GM12878 (cell line): ENCODE measurements around the gene ITGA5. TPM values are rescaled to one million over a fixed set of nuclear protein-coding genes. Genes with fewer than 3 reads are reported as not detected.

Experiments used
- ATAC-seq: fragments of 200-7000 bp; cut with Tn5 transposase; 3 replicates; pipeline ENCODE4 v1.9.1; 2020; ENCODE audit warnings: mild to moderate bottlenecking, moderate library complexity
- BruUV-seq: library from RNA; stranded (reverse); fragments of 400-500 nt; replicated peaks from 2 replicates; lab custom pipeline; 2021; lab: Mats Ljungman, UMichigan
- CTCF ChIA-PET: fragments of 300-600 bp; sonication (Branson Sonifier 250); formaldehyde crosslinking; extraction: SDS; loops from one replicate; lab custom pipeline; 2021; ENCODE audit warnings: inconsistent platforms; lab: Yijun Ruan, JAX
- POLR2A ChIA-PET: fragments of 350-600 bp; formaldehyde crosslinking; extraction: SDS; loops from one replicate; lab custom pipeline; 2021; ENCODE audit warnings: inconsistent platforms; lab: Charles Lee
- RAD21 ChIA-PET: fragments of 300-600 bp; sonication (Branson Sonifier 250); formaldehyde crosslinking; loops from one replicate; lab custom pipeline; 2023; ENCODE audit warnings: antibody characterized with exemption; ENCODE audit not compliant: unreplicated experiment; lab: Charles Lee
- SMC1A ChIA-PET: fragments of 300-600 bp; sonication (Branson Sonifier 250); formaldehyde crosslinking; loops from one replicate; lab custom pipeline; 2023; ENCODE audit not compliant: unreplicated experiment, uncharacterized antibody; lab: Charles Lee
- DNase-seq: peaks from one replicate; pipeline ENCODE4 v3.0.0-alpha.2; 2011; ENCODE audit warnings: low read depth, low spot score
- FAIRE-seq: peaks from 3 replicates; lab custom pipeline; 2011; peaks lifted over from hg19 to GRCh38; lab: Jason Lieb, UNC
- H2AFZ ChIP-seq: 2 replicates; pipeline ENCODE4 v1.6.0; 2011; ENCODE audit warnings: low read depth, low read length, control low read depth; ENCODE audit not compliant: control insufficient read depth
- H3K27ac ChIP-seq: 2 replicates; pipeline ENCODE4 v1.5.1; 2011; ENCODE audit warnings: control low read depth; ENCODE audit not compliant: control insufficient read depth, insufficient read depth
- H3K27me3 ChIP-seq, 2 experiments: replicated peaks in 1 of 2; 2 replicates each; pipeline versions ENCODE4 v1.6.0 to v1.6.1; 2011; ENCODE audit warnings: low read length in 1 of 2; ENCODE audit not compliant: control insufficient read depth in 2 of 2, insufficient read depth in 2 of 2
- H3K36me3 ChIP-seq, 2 experiments: 2 replicates each; pipeline ENCODE4 v1.5.1; 2011; ENCODE audit warnings: low read length in 1 of 2; ENCODE audit not compliant: control insufficient read depth in 2 of 2, insufficient read depth in 2 of 2
- H3K4me1 ChIP-seq: 2 replicates; pipeline ENCODE4 v1.6.1; 2011; ENCODE audit warnings: mild to moderate bottlenecking, low read length, moderate library complexity, mixed read lengths; ENCODE audit not compliant: control insufficient read depth, insufficient read depth
- H3K4me2 ChIP-seq: 2 replicates; pipeline ENCODE4 v1.6.0; 2011; ENCODE audit warnings: control low read depth; ENCODE audit not compliant: control insufficient read depth, insufficient read depth
- H3K4me3 ChIP-seq: fragments of 200-600 bp; sonication (generic); 2 replicates; pipeline ENCODE4 v1.5.1; 2016
- H3K79me2 ChIP-seq: 2 replicates; pipeline ENCODE4 v1.6.0; 2011; ENCODE audit warnings: low read length; ENCODE audit not compliant: control insufficient read depth, insufficient read depth
- H3K9ac ChIP-seq: 2 replicates; pipeline ENCODE4 v1.8.0; 2011; ENCODE audit warnings: low read length, control low read depth, mixed read lengths; ENCODE audit not compliant: control insufficient read depth, insufficient read depth
- H3K9me3 ChIP-seq: replicated peaks from 3 replicates; pipeline ENCODE4 v1.5.1; 2011; ENCODE audit warnings: mild to moderate bottlenecking, low read length; ENCODE audit not compliant: control insufficient read depth, insufficient read depth
- H4K20me1 ChIP-seq: 2 replicates; pipeline ENCODE4 v1.6.0; 2011; ENCODE audit not compliant: control insufficient read depth, insufficient read depth
- BRCA1 ChIP-seq: IDR thresholded peaks from 2 replicates; pipeline ENCODE4 v1.6.1; 2011; ENCODE audit warnings: low read depth, low read length, improper control_type of control experiment
- CBFB ChIP-seq: IDR thresholded peaks from 2 replicates; pipeline ENCODE4 v1.6.1; 2016; ENCODE audit warnings: antibody characterized with exemption, low read depth
- EZH2 ChIP-seq: IDR thresholded peaks from 2 replicates; pipeline ENCODE4 v1.6.1; 2012; ENCODE audit warnings: low read depth, mild to moderate bottlenecking, control low read depth, inconsistent platforms, low read length, borderline replicate concordance; ENCODE audit not compliant: control insufficient read depth
- SIX5 ChIP-seq: IDR thresholded peaks from 2 replicates; pipeline ENCODE4 v1.6.1; 2011; ENCODE audit warnings: mild to moderate bottlenecking, low read depth, low read length, moderate library complexity; ENCODE audit not compliant: severe bottlenecking
- SREBF1 ChIP-seq: IDR thresholded peaks from 2 replicates; pipeline ENCODE4 v1.6.1; 2012; ENCODE audit warnings: mild to moderate bottlenecking, low read length
- SUZ12 ChIP-seq: fragments of 200-600 bp; sonication (generic); IDR thresholded peaks from one replicate; pipeline ENCODE4 v1.6.1; 2018; ENCODE audit warnings: antibody characterized with exemption, mild to moderate bottlenecking; ENCODE audit not compliant: unreplicated experiment
- TCF3 ChIP-seq: IDR thresholded peaks from 2 replicates; pipeline ENCODE4 v1.6.1; 2012; ENCODE audit warnings: low read depth, mild to moderate bottlenecking, low read length, borderline replicate concordance; ENCODE audit not compliant: insufficient read depth
- YBX1 ChIP-seq: fragments of 450-650 bp; IDR thresholded peaks from 2 replicates; pipeline ENCODE4 v1.6.1; 2016; ENCODE audit warnings: antibody characterized with exemption
- WGBS: methylation state at CpG from one replicate; pipeline ENCODE4 v1.1.6; 2016; ENCODE audit warnings: low lambda C conversion rate; ENCODE audit not compliant: insufficient replicate concordance, insufficient coverage; ENCODE audit errors: missing lambda C conversion rate; 5-methylcytosine and 5-hydroxymethylcytosine counted together
- in situ Hi-C: fragments of 300-500 bp; cut with MboI; formaldehyde crosslinking; loops from 9 replicates; pipeline ENCODE4 v1.14.3; 2018; ENCODE audit warnings: mixed read lengths
- intact Hi-C: fragments of 100-400 bp; cut with micrococcal nuclease; formaldehyde crosslinking; loops from one replicate; pipeline ENCODE4 v1.14.2; 2022; ENCODE audit not compliant: unreplicated experiment
- polyA plus RNA-seq, 11 experiments: library from polyadenylated mRNA; depleted of rRNA in 4 of 11; unstranded in 6 of 11; stranded (reverse) in 5 of 11; fragments of >200 nt; fragmentation: Nextera tagmentation in 4 of 11; fragmentation: Illumina TruSeq in 1 of 11; extraction: Ambion mirVana in 4 of 11; extraction: Trizol in 1 of 11; gene quantifications; 1 replicate in 1 of 11; 2 replicates in 10 of 11; pipeline versions ENCODE4 v1.2.1 to v1.2.3, GENCODE V29; 2011 to 2016; ENCODE audit warnings: inconsistent platforms in 2 of 11, missing spikeins in 2 of 11, low read depth in 1 of 11
- total RNA-seq, 4 experiments: library from RNA; depleted of rRNA in 3 of 4; stranded (reverse); fragments of >200 nt in 3 of 4; fragmentation: Illumina TruSeq in 1 of 4; extraction: Trizol in 1 of 4; gene quantifications; 2 replicates each; pipeline versions ENCODE4 v1.2.1 to v1.2.3, GENCODE V29; 2013 to 2021
- TF ChIP-seq, protein P1 (sequence below): IDR thresholded peaks from 2 replicates; pipeline ENCODE4 v1.6.1; 2011; ENCODE audit warnings: borderline replicate concordance, low read depth, mild to moderate bottlenecking, moderate library complexity, low read length; ENCODE audit not compliant: insufficient read depth, poor library complexity, severe bottlenecking
- TF ChIP-seq, protein P2 (sequence below): fragments of 450-650 bp; IDR thresholded peaks from 2 replicates; pipeline ENCODE4 v1.6.1; 2017; ENCODE audit warnings: mild to moderate bottlenecking, moderate library complexity

ITGA5 gene
- total and polyA plus RNA-seq, 10 of the 15 experiments (the other 5 are each of a cell fraction or from before 2014, with no cell fraction given), result 0.15 to 22.5 (median 0.61) TPM

DNA sequence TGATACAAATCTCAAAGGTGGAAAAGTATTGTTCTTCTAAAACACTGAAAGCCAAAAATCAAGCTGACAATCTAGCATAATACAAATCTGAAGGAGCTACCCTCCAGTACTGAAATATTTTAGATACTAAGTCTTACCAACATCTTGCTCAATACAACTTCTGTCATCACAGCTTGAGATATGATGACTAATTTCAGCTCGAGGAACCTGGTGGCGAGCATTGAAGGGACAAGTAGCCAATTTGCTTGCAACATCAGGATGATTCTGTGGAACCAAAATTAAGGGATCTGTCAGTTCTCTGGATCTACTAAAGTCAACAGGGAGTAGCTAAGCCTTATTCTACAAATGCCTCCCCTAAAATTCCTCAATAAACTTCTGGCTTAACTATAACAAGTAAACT is 44.0 kb upstream of the ITGA5 start:
- POLR2A ChIA-PET, result interaction anchor here (1.3 to 1.9 kb wide), 2 partner anchors 9 to 35 kb away, joined by 5 to 10 read pairs; partner anchors contain the start of gene NCKAP1L
- RAD21 ChIA-PET, result interaction anchor here (0.9 to 1.5 kb wide), 3 partner anchors 9 to 64 kb away, joined by 3 read pairs; no protein-coding TSS in a partner anchor
- no peaks in the 10 kb centered on the region for H3K27me3 ChIP-seq
- in situ Hi-C loops, result no loop called here
- no peak overlapping the region for H2AFZ ChIP-seq
- CTCF ChIA-PET, result interaction anchor here (1.4 to 4.3 kb wide), 7 partner anchors 11 to 64 kb away, joined by 3 to 19 read pairs (median 6); partner anchors contain the start of gene GTSF1
- H3K4me2 ChIP-seq, result no peak overlapping the region
- DNase-seq, result no peak
- WGBS, result 56% methylated on average over 2 of the region's 2 CpGs
- ATAC-seq, result no peak
- peaks cover 0 to 6% of the 10 kb centered on the region in 2 experiments; a peak in 1 of 4 replicates for H3K36me3 ChIP-seq
- H4K20me1 ChIP-seq, result no peaks in the 10 kb centered on the region
- no peak for FAIRE-seq
- no TSS peak for BruUV-seq
- peaks cover 3% of the 10 kb centered on the region; the same call in 1 of the 2 replicates for H3K4me1 ChIP-seq
- no peaks in the 10 kb centered on the region for H3K79me2 ChIP-seq
- H3K9me3 ChIP-seq, result no peaks in the 10 kb centered on the region
- TF ChIP-seq, protein P1, sequence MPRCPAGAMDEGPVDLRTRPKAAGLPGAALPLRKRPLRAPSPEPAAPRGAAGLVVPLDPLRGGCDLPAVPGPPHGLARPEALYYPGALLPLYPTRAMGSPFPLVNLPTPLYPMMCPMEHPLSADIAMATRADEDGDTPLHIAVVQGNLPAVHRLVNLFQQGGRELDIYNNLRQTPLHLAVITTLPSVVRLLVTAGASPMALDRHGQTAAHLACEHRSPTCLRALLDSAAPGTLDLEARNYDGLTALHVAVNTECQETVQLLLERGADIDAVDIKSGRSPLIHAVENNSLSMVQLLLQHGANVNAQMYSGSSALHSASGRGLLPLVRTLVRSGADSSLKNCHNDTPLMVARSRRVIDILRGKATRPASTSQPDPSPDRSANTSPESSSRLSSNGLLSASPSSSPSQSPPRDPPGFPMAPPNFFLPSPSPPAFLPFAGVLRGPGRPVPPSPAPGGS, result peak; percentile 50
- TF ChIP-seq TCF3, result no peak
- H3K4me3 ChIP-seq, result no peak overlapping the region
- no peak overlapping the region for H3K9ac ChIP-seq
- SMC1A ChIA-PET, result interaction anchor here (0.8 to 1.4 kb wide), 6 partner anchors 8 to 69 kb away, joined by 3 to 5 read pairs (median 4); no protein-coding TSS in a partner anchor
- intact Hi-C loops, result no loop called here
- no peak overlapping the region for H3K27ac ChIP-seq

DNA sequence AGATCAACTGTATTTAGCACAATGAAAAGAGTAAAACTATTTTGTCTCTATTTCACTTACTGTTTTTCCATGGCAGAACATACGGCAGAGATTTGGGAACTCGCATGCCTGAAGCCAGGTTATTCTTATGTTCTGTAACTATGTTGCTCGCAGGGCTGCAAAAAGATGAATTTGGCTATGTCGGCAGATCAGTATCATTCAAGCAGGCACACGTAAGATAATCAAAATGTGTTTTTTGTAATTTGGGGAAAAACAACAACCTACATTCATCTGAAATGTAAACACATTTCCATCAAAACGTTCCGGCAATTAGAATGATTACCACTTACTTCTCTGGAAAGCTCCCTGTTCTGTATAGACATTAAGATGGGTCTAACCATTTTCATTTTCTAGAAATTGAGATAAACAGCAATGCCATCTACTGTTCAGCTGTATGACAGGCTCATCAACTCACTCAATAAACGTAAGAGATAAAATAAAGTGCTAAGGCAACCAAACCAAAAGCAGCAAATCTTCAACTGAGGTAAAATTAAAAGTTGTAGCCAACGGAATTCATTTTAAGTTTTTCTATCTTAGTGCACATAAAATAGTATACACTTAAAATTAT is 41.4 kb upstream of the ITGA5 start:
- Histone ChIP-seq H3K4me3 (no peak overlapping the region), H2AFZ (no peak overlapping the region), H4K20me1 (no peaks in the 10 kb centered on the region), H3K4me1 (no peaks in the 10 kb centered on the region), H3K27me3 (no peaks in the 10 kb centered on the region), H3K79me2 (no peaks in the 10 kb centered on the region), H3K9ac (no peak overlapping the region), H3K4me2 (no peak overlapping the region), H3K9me3 (no peaks in the 10 kb centered on the region), H3K27ac (no peak overlapping the region), H3K36me3 (peaks cover 0 to 6% of the 10 kb centered on the region in 2 experiments; a peak in 1 of 4 replicates)
- RAD21 ChIA-PET, result interaction anchor here (1.0 to 1.4 kb wide), 2 partner anchors 21 to 61 kb away, joined by 4 to 5 read pairs; no protein-coding TSS in a partner anchor
- intact Hi-C loops, result no loop called here
- POLR2A ChIA-PET, result no interaction called here
- CTCF ChIA-PET, result interaction anchor here (0.8 to 1.7 kb wide), 7 partner anchors 9 to 60 kb away, joined by 3 to 9 read pairs (median 4); no protein-coding TSS in a partner anchor
- in situ Hi-C loops, result no loop called here
- DNase-seq (no peak), FAIRE-seq (no peak), ATAC-seq (no peak)
- BruUV-seq, result no TSS peak
- SMC1A ChIA-PET, result interaction anchor here (1.0 to 1.6 kb wide), 3 partner anchors 16 to 61 kb away, joined by 3 to 6 read pairs (median 3); no protein-coding TSS in a partner anchor
- WGBS, result 81% methylated on average over 9 of the region's 9 CpGs
- no peak for TF ChIP-seq SREBF1
- TF ChIP-seq SIX5, result no peak
- TF ChIP-seq SUZ12, result no peak
- no peak for TF ChIP-seq EZH2
- TF ChIP-seq, protein P2, sequence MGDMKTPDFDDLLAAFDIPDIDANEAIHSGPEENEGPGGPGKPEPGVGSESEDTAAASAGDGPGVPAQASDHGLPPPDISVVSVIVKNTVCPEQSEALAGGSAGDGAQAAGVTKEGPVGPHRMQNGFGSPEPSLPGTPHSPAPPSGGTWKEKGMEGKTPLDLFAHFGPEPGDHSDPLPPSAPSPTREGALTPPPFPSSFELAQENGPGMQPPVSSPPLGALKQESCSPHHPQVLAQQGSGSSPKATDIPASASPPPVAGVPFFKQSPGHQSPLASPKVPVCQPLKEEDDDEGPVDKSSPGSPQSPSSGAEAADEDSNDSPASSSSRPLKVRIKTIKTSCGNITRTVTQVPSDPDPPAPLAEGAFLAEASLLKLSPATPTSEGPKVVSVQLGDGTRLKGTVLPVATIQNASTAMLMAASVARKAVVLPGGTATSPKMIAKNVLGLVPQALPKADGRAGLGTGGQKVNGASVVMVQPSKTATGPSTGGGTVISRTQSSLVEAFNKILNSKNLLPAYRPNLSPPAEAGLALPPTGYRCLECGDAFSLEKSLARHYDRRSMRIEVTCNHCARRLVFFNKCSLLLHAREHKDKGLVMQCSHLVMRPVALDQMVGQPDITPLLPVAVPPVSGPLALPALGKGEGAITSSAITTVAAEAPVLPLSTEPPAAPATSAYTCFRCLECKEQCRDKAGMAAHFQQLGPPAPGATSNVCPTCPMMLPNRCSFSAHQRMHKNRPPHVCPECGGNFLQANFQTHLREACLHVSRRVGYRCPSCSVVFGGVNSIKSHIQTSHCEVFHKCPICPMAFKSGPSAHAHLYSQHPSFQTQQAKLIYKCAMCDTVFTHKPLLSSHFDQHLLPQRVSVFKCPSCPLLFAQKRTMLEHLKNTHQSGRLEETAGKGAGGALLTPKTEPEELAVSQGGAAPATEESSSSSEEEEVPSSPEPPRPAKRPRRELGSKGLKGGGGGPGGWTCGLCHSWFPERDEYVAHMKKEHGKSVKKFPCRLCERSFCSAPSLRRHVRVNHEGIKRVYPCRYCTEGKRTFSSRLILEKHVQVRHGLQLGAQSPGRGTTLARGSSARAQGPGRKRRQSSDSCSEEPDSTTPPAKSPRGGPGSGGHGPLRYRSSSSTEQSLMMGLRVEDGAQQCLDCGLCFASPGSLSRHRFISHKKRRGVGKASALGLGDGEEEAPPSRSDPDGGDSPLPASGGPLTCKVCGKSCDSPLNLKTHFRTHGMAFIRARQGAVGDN, result no peak
- no peak for TF ChIP-seq YBX1
- no peak for TF ChIP-seq BRCA1
- no peak for TF ChIP-seq CBFB
